ENCODE results near the gene GAB2.

DNA sequence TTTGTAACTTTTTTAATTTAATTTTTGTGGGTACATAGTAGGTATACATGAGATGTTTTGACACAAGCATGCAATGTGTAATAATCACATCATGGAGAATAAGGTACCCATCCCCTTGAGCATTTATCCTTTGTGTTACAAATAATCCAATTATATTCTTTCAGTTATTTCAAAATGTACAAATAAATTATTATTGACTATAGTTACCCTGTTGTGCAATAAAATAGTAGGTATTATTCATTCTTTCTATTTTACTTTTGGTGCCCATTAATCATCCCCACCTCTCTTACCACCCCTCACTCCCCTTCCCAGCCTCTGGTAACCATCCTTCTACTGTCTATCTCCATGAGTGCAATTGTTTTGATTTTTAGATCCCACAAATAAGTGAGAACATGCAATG, 83.5 kb downstream of the GAB2 start:
- TF ChIP-seq RARB (CRISPR knock-in tag; IDR thresholded peaks at IDR 0.05): no peak
- TF ChIP-seq OSR1 (CRISPR knock-in tag; IDR thresholded peaks at IDR 0.05): no peak
- TF ChIP-seq ZC3H10 (CRISPR knock-in tag; IDR thresholded peaks at IDR 0.05): no peak
- no peak for TF ChIP-seq SNAI2 (CRISPR knock-in tag; IDR thresholded peaks at IDR 0.05)
- TF ChIP-seq, protein P1, sequence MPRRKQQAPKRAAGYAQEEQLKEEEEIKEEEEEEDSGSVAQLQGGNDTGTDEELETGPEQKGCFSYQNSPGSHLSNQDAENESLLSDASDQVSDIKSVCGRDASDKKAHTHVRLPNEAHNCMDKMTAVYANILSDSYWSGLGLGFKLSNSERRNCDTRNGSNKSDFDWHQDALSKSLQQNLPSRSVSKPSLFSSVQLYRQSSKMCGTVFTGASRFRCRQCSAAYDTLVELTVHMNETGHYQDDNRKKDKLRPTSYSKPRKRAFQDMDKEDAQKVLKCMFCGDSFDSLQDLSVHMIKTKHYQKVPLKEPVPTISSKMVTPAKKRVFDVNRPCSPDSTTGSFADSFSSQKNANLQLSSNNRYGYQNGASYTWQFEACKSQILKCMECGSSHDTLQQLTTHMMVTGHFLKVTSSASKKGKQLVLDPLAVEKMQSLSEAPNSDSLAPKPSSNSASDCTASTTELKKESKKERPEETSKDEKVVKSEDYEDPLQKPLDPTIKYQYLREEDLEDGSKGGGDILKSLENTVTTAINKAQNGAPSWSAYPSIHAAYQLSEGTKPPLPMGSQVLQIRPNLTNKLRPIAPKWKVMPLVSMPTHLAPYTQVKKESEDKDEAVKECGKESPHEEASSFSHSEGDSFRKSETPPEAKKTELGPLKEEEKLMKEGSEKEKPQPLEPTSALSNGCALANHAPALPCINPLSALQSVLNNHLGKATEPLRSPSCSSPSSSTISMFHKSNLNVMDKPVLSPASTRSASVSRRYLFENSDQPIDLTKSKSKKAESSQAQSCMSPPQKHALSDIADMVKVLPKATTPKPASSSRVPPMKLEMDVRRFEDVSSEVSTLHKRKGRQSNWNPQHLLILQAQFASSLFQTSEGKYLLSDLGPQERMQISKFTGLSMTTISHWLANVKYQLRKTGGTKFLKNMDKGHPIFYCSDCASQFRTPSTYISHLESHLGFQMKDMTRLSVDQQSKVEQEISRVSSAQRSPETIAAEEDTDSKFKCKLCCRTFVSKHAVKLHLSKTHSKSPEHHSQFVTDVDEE (CRISPR knock-in tag; IDR thresholded peaks at IDR 0.05): no peak
- TF ChIP-seq, protein P2, sequence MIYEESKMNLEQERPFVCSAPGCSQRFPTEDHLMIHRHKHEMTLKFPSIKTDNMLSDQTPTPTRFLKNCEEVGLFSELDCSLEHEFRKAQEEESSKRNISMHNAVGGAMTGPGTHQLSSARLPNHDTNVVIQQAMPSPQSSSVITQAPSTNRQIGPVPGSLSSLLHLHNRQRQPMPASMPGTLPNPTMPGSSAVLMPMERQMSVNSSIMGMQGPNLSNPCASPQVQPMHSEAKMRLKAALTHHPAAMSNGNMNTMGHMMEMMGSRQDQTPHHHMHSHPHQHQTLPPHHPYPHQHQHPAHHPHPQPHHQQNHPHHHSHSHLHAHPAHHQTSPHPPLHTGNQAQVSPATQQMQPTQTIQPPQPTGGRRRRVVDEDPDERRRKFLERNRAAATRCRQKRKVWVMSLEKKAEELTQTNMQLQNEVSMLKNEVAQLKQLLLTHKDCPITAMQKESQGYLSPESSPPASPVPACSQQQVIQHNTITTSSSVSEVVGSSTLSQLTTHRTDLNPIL (CRISPR knock-in tag; IDR thresholded peaks at IDR 0.05; ENCODE audit: low read depth): no peak

All from SK-N-SH treated with all-trans-retinoic acid at 6 μM for 48 hours (cell line).